KOPT-K1 (cell line): Measurements from ENCODE around the gene SMC6.

Experiments used
- H3K27ac ChIP-seq: fragments of 200-600 bp; sonication (generic); 2 replicates; pipeline ENCODE4 v1.5.1; 2016; ENCODE audit warnings: antibody characterized with exemption, mild to moderate bottlenecking, low read depth, low read length; ENCODE audit not compliant: poor library complexity, severe bottlenecking
- H3K36me3 ChIP-seq: fragments of 200-600 bp; sonication (generic); 2 replicates; pipeline ENCODE4 v1.5.1; 2017; ENCODE audit warnings: antibody characterized with exemption, mild to moderate bottlenecking, low read length, moderate library complexity; ENCODE audit not compliant: insufficient read depth
- H3K9me3 ChIP-seq: fragments of 200-600 bp; sonication (generic); 2 replicates; pipeline ENCODE4 v1.5.1; 2017; ENCODE audit warnings: antibody characterized with exemption, low read length, mild to moderate bottlenecking; ENCODE audit not compliant: insufficient read depth, poor library complexity, severe bottlenecking

The SMC6 gene

GRCh38 chr2:17749753-17750438, 3.7 kb downstream of the SMC6 start:
- H3K36me3 ChIP-seq = peaks cover 13% of the 10 kb centered on the region
- H3K27ac ChIP-seq = peak overlapping the region; percentile 9
- H3K9me3 ChIP-seq = no peaks in the 10 kb centered on the region

- no peak overlapping the region for H3K27ac ChIP-seq
- H3K36me3 ChIP-seq = peaks cover 24% of the 10 kb centered on the region
- H3K9me3 ChIP-seq = no peaks in the 10 kb centered on the region
Observed at GRCh38 chr2:17748745-17749144, 4.9 kb downstream of the SMC6 start.

- Histone ChIP-seq H3K27ac (no peak overlapping the region), H3K9me3 (no peaks in the 10 kb centered on the region), H3K36me3 (peaks cover 33% of the 10 kb centered on the region)
Observed at GRCh38 chr2:17747684-17748452, 5.7 kb downstream of the SMC6 start.

GRCh38 chr2:17740203-17740602, 13.4 kb downstream of the SMC6 start:
- peaks cover 86% of the 10 kb centered on the region for H3K36me3 ChIP-seq

GRCh38 chr2:17736989-17737388, 16.6 kb downstream of the SMC6 start:
- H3K9me3 ChIP-seq = no peaks in the 10 kb centered on the region
- peaks cover 93% of the 10 kb centered on the region for H3K36me3 ChIP-seq
- no peak overlapping the region for H3K27ac ChIP-seq

More at GRCh38 chr2:17740203-17740602, 13.4 kb downstream of the SMC6 start:
- H3K9me3 ChIP-seq = no peaks in the 10 kb centered on the region
- H3K27ac ChIP-seq = no peak overlapping the region

GRCh38 chr2:17735864-17736263, 17.7 kb downstream of the SMC6 start:
- no peak overlapping the region for H3K27ac ChIP-seq
- H3K36me3 ChIP-seq = peaks cover 97% of the 10 kb centered on the region
- no peaks in the 10 kb centered on the region for H3K9me3 ChIP-seq

- no peaks in the 10 kb centered on the region for H3K9me3 ChIP-seq
- peaks cover 99% of the 10 kb centered on the region for H3K36me3 ChIP-seq
- H3K27ac ChIP-seq = no peak overlapping the region
Observed at GRCh38 chr2:17733599-17733998, 20.0 kb downstream of the SMC6 start.

GRCh38 chr2:17729880-17730279, 23.7 kb downstream of the SMC6 start:
- Histone ChIP-seq H3K36me3 (peaks cover 98% of the 10 kb centered on the region), H3K9me3 (no peaks in the 10 kb centered on the region), H3K27ac (no peak overlapping the region)

GRCh38 chr2:17728210-17728609, 25.4 kb downstream of the SMC6 start:
- H3K9me3 ChIP-seq = no peaks in the 10 kb centered on the region
- H3K27ac ChIP-seq = no peak overlapping the region
- H3K36me3 ChIP-seq = peaks cover 98% of the 10 kb centered on the region

GRCh38 chr2:17719562-17720371, 33.8 kb downstream of the SMC6 start:
- H3K27ac ChIP-seq = no peak overlapping the region
- H3K9me3 ChIP-seq = no peaks in the 10 kb centered on the region
- peaks cover 96% of the 10 kb centered on the region for H3K36me3 ChIP-seq

- H3K9me3 ChIP-seq = no peaks in the 10 kb centered on the region
- peaks cover 96% of the 10 kb centered on the region for H3K36me3 ChIP-seq
- no peak overlapping the region for H3K27ac ChIP-seq
Observed at GRCh38 chr2:17718689-17719088, 34.9 kb downstream of the SMC6 start.

GRCh38 chr2:17717666-17718065, 35.9 kb downstream of the SMC6 start:
- Histone ChIP-seq H3K9me3 (no peaks in the 10 kb centered on the region), H3K36me3 (peaks cover 96% of the 10 kb centered on the region), H3K27ac (no peak overlapping the region)

GRCh38 chr2:17713291-17713690, 40.3 kb downstream of the SMC6 start:
- Histone ChIP-seq H3K9me3 (no peaks in the 10 kb centered on the region), H3K36me3 (peaks cover 91% of the 10 kb centered on the region), H3K27ac (no peak overlapping the region)

- Histone ChIP-seq H3K27ac (no peak overlapping the region), H3K9me3 (no peaks in the 10 kb centered on the region), H3K36me3 (peaks cover 90% of the 10 kb centered on the region)
Observed at GRCh38 chr2:17710547-17711248, 42.9 kb downstream of the SMC6 start.

GRCh38 chr2:17709897-17710296, 43.7 kb downstream of the SMC6 start:
- no peaks in the 10 kb centered on the region for H3K9me3 ChIP-seq
- peaks cover 89% of the 10 kb centered on the region for H3K36me3 ChIP-seq

More at GRCh38 chr2:17709897-17710296, 43.7 kb downstream of the SMC6 start:
- no peak overlapping the region for H3K27ac ChIP-seq
